Measurements from ENCODE around the gene C22orf39. TPM values are rescaled to one million over a fixed set of nuclear protein-coding genes. Genes with fewer than 3 reads are reported as not detected.

Gene C22orf39
- total and polyA plus RNA-seq, 12 donors: 41.7 to 123 (median 63.2) TPM

DNA sequence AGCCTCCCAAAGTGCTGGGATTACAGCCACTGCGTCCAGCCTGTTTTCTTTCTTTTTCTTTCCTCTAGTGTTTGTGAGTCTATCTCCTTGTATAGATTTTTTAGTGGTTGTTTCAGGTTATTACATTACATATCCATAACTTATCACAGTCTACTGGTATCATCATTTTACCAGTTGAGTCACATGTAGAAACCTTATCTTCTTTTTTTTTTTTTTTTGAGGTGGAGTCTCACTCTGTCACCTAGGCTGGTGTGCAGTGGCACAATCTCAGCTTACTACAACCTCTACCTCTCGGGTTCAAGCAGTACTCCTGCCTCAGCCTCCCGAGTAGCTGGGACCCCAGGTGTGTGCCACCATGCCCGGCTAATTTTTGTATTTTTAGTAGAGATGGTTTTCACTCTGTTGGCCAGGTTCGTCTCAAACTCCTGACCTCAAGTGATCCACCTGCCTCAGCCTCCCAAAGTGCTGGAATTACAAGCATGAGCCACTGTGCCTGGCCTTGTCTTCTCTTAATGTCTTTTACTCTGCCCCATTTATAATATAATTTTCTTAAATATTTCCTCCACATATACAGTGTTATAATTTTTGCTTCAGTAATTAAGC, 43.2 kb upstream of the C22orf39 start:
- H3K9me3 ChIP-seq: no peaks in the 10 kb centered on the region
- peaks cover 0 to 6% (median 0%) of the 10 kb centered on the region in 9 donors for H3K4me1 ChIP-seq
- intact Hi-C loops (cut with DNase I): loop anchor here in 1 of 10 donors (5.0 kb wide), 1 partner anchor 142 kb away; no protein-coding TSS in a partner anchor
- no peak overlapping the region for H3K4me3 ChIP-seq
- no peak overlapping the region for H3K27ac ChIP-seq
- WGBS, 2 donors: 96 to 98% methylated on average over 5 of the region's 5 CpGs
- no peaks in the 10 kb centered on the region for H3K27me3 ChIP-seq
- DNase-seq (no peak), ATAC-seq (no peak)
- TF ChIP-seq, protein P1, sequence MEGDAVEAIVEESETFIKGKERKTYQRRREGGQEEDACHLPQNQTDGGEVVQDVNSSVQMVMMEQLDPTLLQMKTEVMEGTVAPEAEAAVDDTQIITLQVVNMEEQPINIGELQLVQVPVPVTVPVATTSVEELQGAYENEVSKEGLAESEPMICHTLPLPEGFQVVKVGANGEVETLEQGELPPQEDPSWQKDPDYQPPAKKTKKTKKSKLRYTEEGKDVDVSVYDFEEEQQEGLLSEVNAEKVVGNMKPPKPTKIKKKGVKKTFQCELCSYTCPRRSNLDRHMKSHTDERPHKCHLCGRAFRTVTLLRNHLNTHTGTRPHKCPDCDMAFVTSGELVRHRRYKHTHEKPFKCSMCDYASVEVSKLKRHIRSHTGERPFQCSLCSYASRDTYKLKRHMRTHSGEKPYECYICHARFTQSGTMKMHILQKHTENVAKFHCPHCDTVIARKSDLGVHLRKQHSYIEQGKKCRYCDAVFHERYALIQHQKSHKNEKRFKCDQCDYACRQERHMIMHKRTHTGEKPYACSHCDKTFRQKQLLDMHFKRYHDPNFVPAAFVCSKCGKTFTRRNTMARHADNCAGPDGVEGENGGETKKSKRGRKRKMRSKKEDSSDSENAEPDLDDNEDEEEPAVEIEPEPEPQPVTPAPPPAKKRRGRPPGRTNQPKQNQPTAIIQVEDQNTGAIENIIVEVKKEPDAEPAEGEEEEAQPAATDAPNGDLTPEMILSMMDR (IDR thresholded peaks at IDR 0.05): no peak
- peaks cover 0 to 13% (median 0%) of the 10 kb centered on the region in 9 donors for H3K36me3 ChIP-seq

DNA sequence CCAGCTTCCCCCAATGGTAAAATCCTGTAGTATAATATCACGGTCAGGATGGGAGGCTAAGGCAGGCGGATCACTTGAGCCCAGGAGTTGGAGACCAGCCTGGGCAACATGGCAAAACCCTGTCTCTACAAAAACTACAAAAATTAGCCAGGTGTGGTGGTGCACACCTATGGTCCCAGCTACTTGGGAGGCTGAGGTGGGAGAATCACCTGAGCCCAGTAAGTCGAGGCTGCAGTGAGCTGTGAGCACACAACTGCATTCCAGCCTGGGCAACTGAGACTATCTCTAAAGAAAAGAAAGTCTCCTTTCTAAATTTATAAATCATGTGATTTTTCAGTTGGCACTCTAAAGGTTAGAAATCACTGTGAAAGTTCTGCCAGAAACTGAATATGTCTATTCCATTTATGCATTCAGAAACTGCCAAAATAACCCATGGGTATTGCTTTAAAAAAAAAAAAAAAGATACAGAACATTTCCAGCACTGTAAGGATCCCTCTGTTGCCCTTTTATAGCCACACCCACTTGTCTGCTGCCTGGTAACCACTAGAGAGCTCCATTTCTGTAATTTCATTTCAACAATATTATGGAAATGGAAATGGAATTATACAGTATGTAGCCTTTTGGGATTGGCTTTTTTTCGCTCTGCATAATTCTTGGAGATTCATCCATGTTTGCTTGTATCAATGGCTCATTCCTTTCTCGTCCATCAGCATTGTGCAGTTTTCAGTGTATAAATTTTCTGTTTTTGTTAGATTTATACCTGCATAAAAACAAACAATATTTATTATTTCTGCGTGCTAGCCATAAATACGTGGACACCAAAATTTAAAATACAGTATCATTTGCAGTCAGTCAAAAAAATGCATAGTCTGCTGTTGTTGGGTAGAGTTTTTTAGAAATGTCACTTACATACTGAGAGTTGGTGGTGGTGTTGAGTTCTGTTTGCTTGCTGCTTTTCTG, 41.7 kb upstream of the C22orf39 start:
- H3K27me3 ChIP-seq: no peaks in the 10 kb centered on the region
- intact Hi-C loops (cut with DNase I): loop anchor here in 3 of 10 donors (5.0 to 10.0 kb wide), 3 partner anchors 146 to 327 kb away; no protein-coding TSS in a partner anchor
- peaks cover 0 to 6% (median 0%) of the 10 kb centered on the region in 9 donors for H3K4me1 ChIP-seq
- ATAC-seq (peak in 5 of 8 donors; percentile 31 to 81 (median 57)), DNase-seq (no peak)
- TF ChIP-seq, protein P1 (IDR thresholded peaks at IDR 0.05): peak in 4 of 9 donors; percentile 5 to 34 (median 24)
- no peak overlapping the region for H3K27ac ChIP-seq
- H3K4me3 ChIP-seq: no peak overlapping the region
- H3K36me3 ChIP-seq: peaks cover 0 to 3% (median 0%) of the 10 kb centered on the region in 9 donors
- H3K9me3 ChIP-seq: no peaks in the 10 kb centered on the region
- 84 to 86% methylated on average over 7 of the region's 7 CpGs for WGBS, 2 donors

DNA sequence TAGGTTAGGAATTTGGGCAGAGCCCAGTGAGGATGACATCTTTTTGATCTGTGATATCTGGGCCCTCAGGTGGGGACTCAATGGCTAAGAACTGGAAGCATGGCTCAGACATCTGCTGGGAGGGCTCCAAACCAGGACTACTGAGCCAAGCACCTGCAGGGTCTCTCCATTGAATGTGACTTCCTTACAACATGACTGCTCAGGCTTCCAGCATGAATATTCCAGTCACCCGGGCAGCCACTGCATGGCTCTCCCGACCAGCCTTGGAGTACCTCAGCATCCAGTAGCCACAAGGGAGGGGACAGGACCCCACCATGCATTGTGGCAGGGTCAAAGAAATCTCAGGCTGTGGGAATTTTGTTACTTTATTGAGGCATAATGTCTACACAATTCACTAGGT, 40.8 kb upstream of the C22orf39 start:
- WGBS, 2 donors: 93% methylated on average over 2 of the region's 2 CpGs
- Histone ChIP-seq H3K4me3 (no peak overlapping the region), H3K27me3 (no peaks in the 10 kb centered on the region), H3K27ac (no peak overlapping the region), H3K4me1 (peaks cover 0 to 7% (median 0%) of the 10 kb centered on the region in 9 donors), H3K36me3 (no peaks in the 10 kb centered on the region), H3K9me3 (no peaks in the 10 kb centered on the region)
- no peak for ATAC-seq
- no peak for DNase-seq
- TF ChIP-seq, protein P1 (IDR thresholded peaks at IDR 0.05): no peak
- intact Hi-C loops (cut with DNase I): loop anchor here in 3 of 10 donors (5.0 to 10.0 kb wide), 3 partner anchors 147 to 326 kb away; no protein-coding TSS in a partner anchor
